GM19455 (cell line): ENCODE results near the gene SPECC1L.

Source experiments
- ATAC-seq: cut with Tn5 transposase; IDR thresholded peaks from one replicate; pipeline ENCODE4 v1.9.1; 2021; ENCODE audit not compliant: unreplicated experiment

The SPECC1L gene

GRCh38 chr22:24440718-24441405 lies 170.2 kb downstream of the SPECC1L start:
- ATAC-seq: no peak

- ATAC-seq: no peak
Measured at GRCh38 chr22:24441406-24442351, 171.0 kb downstream of the SPECC1L start.

- ATAC-seq: no peak
Measured at GRCh38 chr22:24442352-24442744, 171.7 kb downstream of the SPECC1L start.

GRCh38 chr22:24443668-24444067 lies 173.0 kb downstream of the SPECC1L start:
- no peak for ATAC-seq

- ATAC-seq: no peak
Measured at GRCh38 chr22:24444251-24444650, 173.6 kb downstream of the SPECC1L start.

- ATAC-seq: no peak
Measured at GRCh38 chr22:24444729-24445466, 174.3 kb downstream of the SPECC1L start.

GRCh38 chr22:24445481-24446259 lies 175.0 kb downstream of the SPECC1L start:
- no peak for ATAC-seq

GRCh38 chr22:24446260-24446611 lies 175.6 kb downstream of the SPECC1L start:
- ATAC-seq: no peak

- ATAC-seq: no peak
Measured at GRCh38 chr22:24450610-24451009, 180.0 kb downstream of the SPECC1L start.

- no peak for ATAC-seq
Measured at GRCh38 chr22:24451162-24451561, 180.5 kb downstream of the SPECC1L start.

GRCh38 chr22:24453853-24454252 lies 183.2 kb downstream of the SPECC1L start:
- no peak for ATAC-seq

GRCh38 chr22:24455039-24455438 lies 184.4 kb downstream of the SPECC1L start:
- ATAC-seq: no peak

GRCh38 chr22:24455751-24456426 lies 185.3 kb downstream of the SPECC1L start:
- ATAC-seq: no peak

GRCh38 chr22:24457894-24458420 lies 187.3 kb downstream of the SPECC1L start:
- no peak for ATAC-seq

GRCh38 chr22:24459911-24460310 lies 189.3 kb downstream of the SPECC1L start:
- ATAC-seq: no peak

GRCh38 chr22:24460418-24461089 lies 189.9 kb downstream of the SPECC1L start:
- ATAC-seq: no peak

- no peak for ATAC-seq
Measured at GRCh38 chr22:24463071-24463760, 192.6 kb downstream of the SPECC1L start.

GRCh38 chr22:24465566-24465965 lies 194.9 kb downstream of the SPECC1L start:
- ATAC-seq: no peak

- ATAC-seq: no peak
Measured at GRCh38 chr22:24465975-24466374, 195.3 kb downstream of the SPECC1L start.
